Liver (tissue), 9 donors: ENCODE results near the gene MMP20. TPM values are rescaled to one million over a fixed set of nuclear protein-coding genes. Genes with fewer than 3 reads are reported as not detected.

Experiments
- DNase-seq: peaks from one replicate; pipeline ENCODE4 v3.0.0-alpha.2; 2017; ENCODE audit warnings: low spot score
- H3K27ac ChIP-seq, 2 donors: one replicate each; pipeline ENCODE4 v1.7.0; 2013; ENCODE audit warnings: inconsistent platforms in 2 of 2, low read length in 2 of 2, control low read depth in 1 of 2, low read depth in 1 of 2, mild to moderate bottlenecking in 1 of 2
- H3K27me3 ChIP-seq, 4 donors: one replicate each; pipeline versions ENCODE4 v1.6.1 to v1.7.0; 2013; ENCODE audit warnings: low read length in 3 of 4, inconsistent platforms in 1 of 4, mild to moderate bottlenecking in 1 of 4, moderate library complexity in 1 of 4; ENCODE audit not compliant: control insufficient read depth in 4 of 4, insufficient read depth in 4 of 4
- H3K36me3 ChIP-seq, 4 donors: one replicate each; pipeline versions ENCODE4 v1.6.1 to v1.7.0; 2013; ENCODE audit warnings: low read length in 3 of 4, mild to moderate bottlenecking in 3 of 4, low read depth in 1 of 4, moderate library complexity in 1 of 4; ENCODE audit not compliant: control insufficient read depth in 4 of 4, insufficient read depth in 3 of 4
- H3K4me1 ChIP-seq, 4 donors: one replicate each; pipeline versions ENCODE4 v1.6.1 to v1.7.0; 2013; ENCODE audit warnings: low read length in 3 of 4, mild to moderate bottlenecking in 3 of 4, moderate library complexity in 1 of 4; ENCODE audit not compliant: control insufficient read depth in 4 of 4, insufficient read depth in 4 of 4
- H3K4me3 ChIP-seq, 3 donors: one replicate each; pipeline versions ENCODE4 v1.6.1 to v1.7.0; 2013; ENCODE audit warnings: low read length in 3 of 3, control low read depth in 1 of 3, low read depth in 1 of 3, mild to moderate bottlenecking in 1 of 3
- H3K9ac ChIP-seq, 2 donors: one replicate each; pipeline ENCODE4 v1.7.0; 2013; ENCODE audit warnings: low read length in 2 of 2, mild to moderate bottlenecking in 2 of 2, moderate library complexity in 2 of 2, control low read depth in 1 of 2, low read depth in 1 of 2
- H3K9me3 ChIP-seq, 4 donors: one replicate each; pipeline versions ENCODE4 v1.6.1 to v1.7.0; 2013; ENCODE audit warnings: low read length in 3 of 4; ENCODE audit not compliant: control insufficient read depth in 4 of 4
- ATF3 ChIP-seq: IDR thresholded peaks from 2 replicates; pipeline ENCODE4 v1.6.1; 2016; ENCODE audit warnings: antibody characterized with exemption
- EGR1 ChIP-seq, 2 donors: IDR thresholded peaks; 2 replicates each; pipeline ENCODE4 v1.6.1; 2016 to 2018; ENCODE audit warnings: antibody characterized with exemption in 2 of 2, low read depth in 2 of 2
- FOXA2 ChIP-seq: IDR thresholded peaks from 2 replicates; pipeline ENCODE4 v1.6.1; 2016; ENCODE audit warnings: antibody characterized with exemption
- GABPA ChIP-seq, 2 donors: IDR thresholded peaks in 1 of 2; conservative IDR thresholded peaks in 1 of 2; 2 replicates each; pipeline ENCODE4 v1.6.1; 2016; ENCODE audit warnings: antibody characterized with exemption in 2 of 2, mild to moderate bottlenecking in 1 of 2, moderate library complexity in 1 of 2
- HNF4A ChIP-seq, 2 donors: conservative IDR thresholded peaks; 2 replicates each; pipeline ENCODE4 v1.6.1; 2016; ENCODE audit warnings: antibody characterized with exemption in 2 of 2, mild to moderate bottlenecking in 2 of 2
- HNF4G ChIP-seq: IDR thresholded peaks from 2 replicates; pipeline ENCODE4 v1.6.1; 2016; ENCODE audit warnings: antibody characterized with exemption
- JUND ChIP-seq, 2 donors: IDR thresholded peaks; 2 replicates each; pipeline ENCODE4 v1.6.1; 2016; ENCODE audit warnings: antibody characterized with exemption in 2 of 2
- NR2F2 ChIP-seq: IDR thresholded peaks from 2 replicates; pipeline ENCODE4 v1.6.1; 2016; ENCODE audit warnings: antibody characterized with exemption
- RAD21 ChIP-seq, 2 donors: IDR thresholded peaks; 2 replicates each; pipeline ENCODE4 v1.6.1; 2016; ENCODE audit warnings: antibody characterized with exemption in 2 of 2, mild to moderate bottlenecking in 2 of 2
- RXRA ChIP-seq, 2 donors: IDR thresholded peaks; 2 replicates each; pipeline ENCODE4 v1.6.1; 2017 to 2018; ENCODE audit warnings: antibody characterized with exemption in 2 of 2, mild to moderate bottlenecking in 1 of 2
- TAF1 ChIP-seq: conservative IDR thresholded peaks from 2 replicates; pipeline ENCODE4 v1.6.1; 2016; ENCODE audit warnings: antibody characterized with exemption, mild to moderate bottlenecking
- YY1 ChIP-seq: IDR thresholded peaks from 2 replicates; pipeline ENCODE4 v1.6.1; 2016; ENCODE audit warnings: antibody characterized with exemption, mild to moderate bottlenecking
- WGBS: extraction: QIAGEN DNeasy Blood & Tissue Kit; methylation state at CpG from one replicate; pipeline ENCODE4 v1.1.7; 2013; 5-methylcytosine and 5-hydroxymethylcytosine counted together
- polyA plus RNA-seq, 2 donors: library from polyadenylated mRNA; stranded (reverse) in 1 of 2; unstranded in 1 of 2; fragments of 200-250 nt in 1 of 2; fragments of >200 nt in 1 of 2; fragmentation: Nextera tagmentation in 1 of 2; extraction: Ambion mirVana in 1 of 2; gene quantifications; one replicate each; pipeline versions ENCODE4 v1.2.1 to v1.2.3, GENCODE V29; 2013 to 2015
- total RNA-seq, 2 donors: library from RNA; depleted of rRNA; stranded (reverse); fragments of >200 nt; gene quantifications; one replicate each; pipeline ENCODE4 v1.2.3, GENCODE V29; 2014
- TF ChIP-seq, protein P1 (sequence below): IDR thresholded peaks from 2 replicates; pipeline ENCODE4 v1.6.1; 2016; ENCODE audit warnings: antibody characterized with exemption
- TF ChIP-seq, protein P2 (sequence below): fragments of 150-350 bp; IDR thresholded peaks from 2 replicates; pipeline ENCODE4 v1.5.1; 2017; ENCODE audit warnings: improper control_type of control experiment, low read depth, low read length; ENCODE audit not compliant: missing input control
- TF ChIP-seq, protein P3 (sequence below): IDR thresholded peaks from 2 replicates; pipeline ENCODE4 v1.6.1; 2016; ENCODE audit warnings: antibody characterized with exemption
- TF ChIP-seq, protein P4 (sequence below): IDR thresholded peaks from 2 replicates; pipeline ENCODE4 v1.6.1; 2016; ENCODE audit warnings: antibody characterized with exemption, mild to moderate bottlenecking
- donor health status: healthy.
- donor health status: healthy.
- donor health status: healthy.
- donor health status: healthy.
- donor health status: healthy.

The MMP20 gene
- total and polyA plus RNA-seq, 4 donors = not detected

- Histone ChIP-seq H3K36me3 (no peaks in the 10 kb centered on the region), H3K4me1 (no peaks in the 10 kb centered on the region), H3K4me3 (no peak overlapping the region), H3K9ac (no peak overlapping the region), H3K27ac (no peak overlapping the region), H3K9me3 (no peaks in the 10 kb centered on the region), H3K27me3 (no peaks in the 10 kb centered on the region)
- WGBS = 75% methylated on average over 4 of the region's 4 CpGs
- no peak for TF ChIP-seq JUND (IDR thresholded peaks at IDR 0.05)
- DNase-seq = no peak
These were observed 44.1 kb downstream of the MMP20 start for GRCh38 chr11:102581066-102581465.

- Histone ChIP-seq H3K36me3 (no peaks in the 10 kb centered on the region), H3K27ac (no peak overlapping the region), H3K9ac (no peak overlapping the region), H3K27me3 (no peaks in the 10 kb centered on the region), H3K9me3 (no peaks in the 10 kb centered on the region), H3K4me1 (no peaks in the 10 kb centered on the region), H3K4me3 (no peak overlapping the region)
- no peak for TF ChIP-seq RAD21 (IDR thresholded peaks at IDR 0.05)
- TF ChIP-seq RXRA (IDR thresholded peaks at IDR 0.05) = no peak
- TF ChIP-seq, protein P1, sequence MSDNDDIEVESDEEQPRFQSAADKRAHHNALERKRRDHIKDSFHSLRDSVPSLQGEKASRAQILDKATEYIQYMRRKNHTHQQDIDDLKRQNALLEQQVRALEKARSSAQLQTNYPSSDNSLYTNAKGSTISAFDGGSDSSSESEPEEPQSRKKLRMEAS = no peak
- no peak for TF ChIP-seq GABPA (IDR thresholded peaks at IDR 0.05 in 1 of 2, conservative IDR thresholded peaks at IDR 0.05 in 1 of 2)
- TF ChIP-seq, protein P2, sequence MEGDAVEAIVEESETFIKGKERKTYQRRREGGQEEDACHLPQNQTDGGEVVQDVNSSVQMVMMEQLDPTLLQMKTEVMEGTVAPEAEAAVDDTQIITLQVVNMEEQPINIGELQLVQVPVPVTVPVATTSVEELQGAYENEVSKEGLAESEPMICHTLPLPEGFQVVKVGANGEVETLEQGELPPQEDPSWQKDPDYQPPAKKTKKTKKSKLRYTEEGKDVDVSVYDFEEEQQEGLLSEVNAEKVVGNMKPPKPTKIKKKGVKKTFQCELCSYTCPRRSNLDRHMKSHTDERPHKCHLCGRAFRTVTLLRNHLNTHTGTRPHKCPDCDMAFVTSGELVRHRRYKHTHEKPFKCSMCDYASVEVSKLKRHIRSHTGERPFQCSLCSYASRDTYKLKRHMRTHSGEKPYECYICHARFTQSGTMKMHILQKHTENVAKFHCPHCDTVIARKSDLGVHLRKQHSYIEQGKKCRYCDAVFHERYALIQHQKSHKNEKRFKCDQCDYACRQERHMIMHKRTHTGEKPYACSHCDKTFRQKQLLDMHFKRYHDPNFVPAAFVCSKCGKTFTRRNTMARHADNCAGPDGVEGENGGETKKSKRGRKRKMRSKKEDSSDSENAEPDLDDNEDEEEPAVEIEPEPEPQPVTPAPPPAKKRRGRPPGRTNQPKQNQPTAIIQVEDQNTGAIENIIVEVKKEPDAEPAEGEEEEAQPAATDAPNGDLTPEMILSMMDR = no peak
- no peak for TF ChIP-seq ATF3
- 82% methylated on average over 3 of the region's 3 CpGs for WGBS
- DNase-seq = no peak
These were observed 44.8 kb downstream of the MMP20 start for GRCh38 chr11:102580185-102580951.

GRCh38 chr11:102577723-102578122, 47.4 kb downstream of the MMP20 start:
- H3K9ac ChIP-seq = no peak overlapping the region
- 81% methylated on average over 2 of the region's 2 CpGs for WGBS
- DNase-seq = no peak
- H3K27ac ChIP-seq = no peak overlapping the region
- H3K4me1 ChIP-seq = no peaks in the 10 kb centered on the region
- no peaks in the 10 kb centered on the region for H3K36me3 ChIP-seq
- no peaks in the 10 kb centered on the region for H3K27me3 ChIP-seq
- H3K4me3 ChIP-seq = no peak overlapping the region
- no peaks in the 10 kb centered on the region for H3K9me3 ChIP-seq
- TF ChIP-seq EGR1 (IDR thresholded peaks at IDR 0.05; ENCODE audit: low read depth in 2 of 2) (no peak), HNF4A (conservative IDR thresholded peaks at IDR 0.05) (no peak), GABPA (IDR thresholded peaks at IDR 0.05 in 1 of 2, conservative IDR thresholded peaks at IDR 0.05 in 1 of 2) (no peak), TAF1 (no peak), NR2F2 (no peak), RXRA (IDR thresholded peaks at IDR 0.05) (no peak), RAD21 (IDR thresholded peaks at IDR 0.05) (no peak), FOXA2 (no peak), YY1 (no peak), HNF4G (no peak), JUND (IDR thresholded peaks at IDR 0.05) (no peak)
- TF ChIP-seq, protein P2 = no peak
- TF ChIP-seq, protein P3, sequence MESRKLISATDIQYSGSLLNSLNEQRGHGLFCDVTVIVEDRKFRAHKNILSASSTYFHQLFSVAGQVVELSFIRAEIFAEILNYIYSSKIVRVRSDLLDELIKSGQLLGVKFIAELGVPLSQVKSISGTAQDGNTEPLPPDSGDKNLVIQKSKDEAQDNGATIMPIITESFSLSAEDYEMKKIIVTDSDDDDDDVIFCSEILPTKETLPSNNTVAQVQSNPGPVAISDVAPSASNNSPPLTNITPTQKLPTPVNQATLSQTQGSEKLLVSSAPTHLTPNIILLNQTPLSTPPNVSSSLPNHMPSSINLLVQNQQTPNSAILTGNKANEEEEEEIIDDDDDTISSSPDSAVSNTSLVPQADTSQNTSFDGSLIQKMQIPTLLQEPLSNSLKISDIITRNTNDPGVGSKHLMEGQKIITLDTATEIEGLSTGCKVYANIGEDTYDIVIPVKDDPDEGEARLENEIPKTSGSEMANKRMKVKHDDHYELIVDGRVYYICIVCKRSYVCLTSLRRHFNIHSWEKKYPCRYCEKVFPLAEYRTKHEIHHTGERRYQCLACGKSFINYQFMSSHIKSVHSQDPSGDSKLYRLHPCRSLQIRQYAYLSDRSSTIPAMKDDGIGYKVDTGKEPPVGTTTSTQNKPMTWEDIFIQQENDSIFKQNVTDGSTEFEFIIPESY = no peak
- TF ChIP-seq, protein P1 = no peak
- TF ChIP-seq, protein P4, sequence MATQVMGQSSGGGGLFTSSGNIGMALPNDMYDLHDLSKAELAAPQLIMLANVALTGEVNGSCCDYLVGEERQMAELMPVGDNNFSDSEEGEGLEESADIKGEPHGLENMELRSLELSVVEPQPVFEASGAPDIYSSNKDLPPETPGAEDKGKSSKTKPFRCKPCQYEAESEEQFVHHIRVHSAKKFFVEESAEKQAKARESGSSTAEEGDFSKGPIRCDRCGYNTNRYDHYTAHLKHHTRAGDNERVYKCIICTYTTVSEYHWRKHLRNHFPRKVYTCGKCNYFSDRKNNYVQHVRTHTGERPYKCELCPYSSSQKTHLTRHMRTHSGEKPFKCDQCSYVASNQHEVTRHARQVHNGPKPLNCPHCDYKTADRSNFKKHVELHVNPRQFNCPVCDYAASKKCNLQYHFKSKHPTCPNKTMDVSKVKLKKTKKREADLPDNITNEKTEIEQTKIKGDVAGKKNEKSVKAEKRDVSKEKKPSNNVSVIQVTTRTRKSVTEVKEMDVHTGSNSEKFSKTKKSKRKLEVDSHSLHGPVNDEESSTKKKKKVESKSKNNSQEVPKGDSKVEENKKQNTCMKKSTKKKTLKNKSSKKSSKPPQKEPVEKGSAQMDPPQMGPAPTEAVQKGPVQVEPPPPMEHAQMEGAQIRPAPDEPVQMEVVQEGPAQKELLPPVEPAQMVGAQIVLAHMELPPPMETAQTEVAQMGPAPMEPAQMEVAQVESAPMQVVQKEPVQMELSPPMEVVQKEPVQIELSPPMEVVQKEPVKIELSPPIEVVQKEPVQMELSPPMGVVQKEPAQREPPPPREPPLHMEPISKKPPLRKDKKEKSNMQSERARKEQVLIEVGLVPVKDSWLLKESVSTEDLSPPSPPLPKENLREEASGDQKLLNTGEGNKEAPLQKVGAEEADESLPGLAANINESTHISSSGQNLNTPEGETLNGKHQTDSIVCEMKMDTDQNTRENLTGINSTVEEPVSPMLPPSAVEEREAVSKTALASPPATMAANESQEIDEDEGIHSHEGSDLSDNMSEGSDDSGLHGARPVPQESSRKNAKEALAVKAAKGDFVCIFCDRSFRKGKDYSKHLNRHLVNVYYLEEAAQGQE = no peak
